ACC112 (cell line): ENCODE measurements around the gene FRS3.

ENCODE experiments used
- H2AFZ ChIP-seq: fragments of 200-600 bp; sonication (generic); one replicate; pipeline ENCODE4 v1.6.0; 2017; ENCODE audit warnings: antibody characterized with exemption, low read length; ENCODE audit not compliant: unreplicated experiment
- H3K27ac ChIP-seq: fragments of 200-600 bp; sonication (generic); 2 replicates; pipeline ENCODE4 v1.5.1; 2014; ENCODE audit warnings: low read depth, mild to moderate bottlenecking, antibody characterized with exemption, low read length, moderate library complexity
- H3K27me3 ChIP-seq: fragments of 200-600 bp; sonication (generic); 2 replicates; pipeline ENCODE4 v1.6.1; 2014; ENCODE audit warnings: mild to moderate bottlenecking, antibody characterized with exemption, low read length, moderate library complexity, mixed read lengths; ENCODE audit not compliant: insufficient read depth
- H3K36me3 ChIP-seq: fragments of 200-600 bp; sonication (generic); 2 replicates; pipeline ENCODE4 v1.6.1; 2016; ENCODE audit warnings: mild to moderate bottlenecking, antibody characterized with exemption, low read length, moderate library complexity, mixed read lengths; ENCODE audit not compliant: insufficient read depth
- H3K4me1 ChIP-seq: fragments of 200-600 bp; sonication (generic); one replicate; pipeline ENCODE4 v1.6.1; 2016; ENCODE audit warnings: low read length, mixed read lengths; ENCODE audit not compliant: insufficient read depth, unreplicated experiment, control insufficient read depth
- H3K4me3 ChIP-seq: fragments of 200-600 bp; sonication (generic); 2 replicates; pipeline ENCODE4 v1.5.1; 2014; ENCODE audit warnings: mild to moderate bottlenecking, low read depth, low read length
- H3K79me2 ChIP-seq: fragments of 200-600 bp; sonication (generic); one replicate; pipeline ENCODE4 v1.6.0; 2016; ENCODE audit warnings: low read length; ENCODE audit not compliant: control insufficient read depth, unreplicated experiment, insufficient read depth

The FRS3 gene

GRCh38 chr6:41779336-41779735, 364 bp downstream of the FRS3 start:
- H3K4me1 ChIP-seq: peaks cover 14% of the 10 kb centered on the region
- 0 out of 2 replicates have a peak, but pooled peaks cover 3% of the 10 kb centered on the region for H3K36me3 ChIP-seq
- no peak overlapping the region for H3K27ac ChIP-seq
- peak overlapping the region; percentile 86 for H2AFZ ChIP-seq
- peak overlapping the region; percentile 75 for H3K4me3 ChIP-seq
- H3K79me2 ChIP-seq: peaks cover 7% of the 10 kb centered on the region
- no peaks in the 10 kb centered on the region for H3K27me3 ChIP-seq

DNA sequence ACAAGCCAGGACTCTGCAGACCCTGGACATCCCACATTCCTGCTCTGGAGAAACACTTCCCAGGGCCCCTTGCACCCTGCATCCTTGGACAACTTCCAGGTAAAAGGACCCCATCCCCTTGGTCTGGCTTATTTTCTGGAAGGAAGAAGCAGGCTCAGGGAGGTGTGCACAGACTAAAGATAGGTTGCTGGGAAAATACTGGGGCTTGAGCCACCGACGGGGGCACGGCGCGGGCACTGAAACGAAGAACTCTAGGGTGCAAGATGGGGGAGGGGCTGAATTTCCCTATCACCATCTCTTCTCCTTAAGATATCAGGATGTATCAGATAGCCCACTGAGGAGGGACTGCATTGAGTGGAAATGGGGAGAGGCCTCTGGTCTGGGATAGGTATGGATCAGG, 805 bp downstream of the FRS3 start:
- 0 out of 2 replicates have a peak, but pooled peaks cover 3% of the 10 kb centered on the region for H3K36me3 ChIP-seq
- H3K27ac ChIP-seq: no peak overlapping the region
- no peaks in the 10 kb centered on the region for H3K27me3 ChIP-seq
- peak overlapping the region; percentile 86 for H2AFZ ChIP-seq
- H3K4me1 ChIP-seq: peaks cover 14% of the 10 kb centered on the region
- H3K4me3 ChIP-seq: peak overlapping the region; percentile 75
- peaks cover 7% of the 10 kb centered on the region for H3K79me2 ChIP-seq

DNA sequence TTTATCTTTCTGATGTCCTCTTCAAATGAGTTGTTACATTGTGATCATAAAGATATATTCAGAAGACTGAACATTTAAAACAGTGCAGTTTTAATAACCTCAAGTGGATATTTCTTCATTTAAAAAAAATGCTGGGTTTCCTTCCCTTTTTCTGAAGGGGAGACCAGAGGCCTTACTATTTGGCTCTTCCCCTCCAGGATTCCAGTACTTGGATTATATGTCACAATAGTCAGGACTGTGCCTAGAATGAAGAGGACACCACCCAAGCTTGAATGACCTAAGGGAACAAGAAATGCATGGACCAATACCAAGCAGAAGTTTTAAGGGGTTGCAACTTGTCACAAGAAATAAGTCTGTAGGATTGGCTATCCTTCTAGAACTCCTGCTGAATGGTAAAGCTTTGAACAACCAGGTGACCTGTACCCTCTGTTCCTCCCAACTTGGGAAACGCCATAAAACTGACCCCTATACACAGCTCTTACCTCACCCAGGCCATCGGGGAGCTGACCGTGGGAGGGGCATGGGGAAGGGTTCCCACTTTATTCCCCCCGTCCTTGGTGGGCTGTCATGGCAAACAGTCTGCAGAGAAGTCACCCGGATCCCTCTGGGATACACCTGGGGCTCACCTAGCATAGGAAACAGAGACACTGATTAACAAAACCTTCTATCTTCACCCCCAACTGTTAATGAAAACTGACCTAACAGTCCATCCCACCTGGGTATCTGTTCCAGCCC, 2.0 kb downstream of the FRS3 start:
- H3K27me3 ChIP-seq: no peaks in the 10 kb centered on the region
- peaks cover 14% of the 10 kb centered on the region for H3K4me1 ChIP-seq
- no peak overlapping the region for H2AFZ ChIP-seq
- H3K36me3 ChIP-seq: 0 out of 2 replicates have a peak, but pooled peaks cover 3% of the 10 kb centered on the region
- peaks cover 7% of the 10 kb centered on the region for H3K79me2 ChIP-seq
- no peak overlapping the region for H3K4me3 ChIP-seq
- H3K27ac ChIP-seq: no peak overlapping the region

DNA sequence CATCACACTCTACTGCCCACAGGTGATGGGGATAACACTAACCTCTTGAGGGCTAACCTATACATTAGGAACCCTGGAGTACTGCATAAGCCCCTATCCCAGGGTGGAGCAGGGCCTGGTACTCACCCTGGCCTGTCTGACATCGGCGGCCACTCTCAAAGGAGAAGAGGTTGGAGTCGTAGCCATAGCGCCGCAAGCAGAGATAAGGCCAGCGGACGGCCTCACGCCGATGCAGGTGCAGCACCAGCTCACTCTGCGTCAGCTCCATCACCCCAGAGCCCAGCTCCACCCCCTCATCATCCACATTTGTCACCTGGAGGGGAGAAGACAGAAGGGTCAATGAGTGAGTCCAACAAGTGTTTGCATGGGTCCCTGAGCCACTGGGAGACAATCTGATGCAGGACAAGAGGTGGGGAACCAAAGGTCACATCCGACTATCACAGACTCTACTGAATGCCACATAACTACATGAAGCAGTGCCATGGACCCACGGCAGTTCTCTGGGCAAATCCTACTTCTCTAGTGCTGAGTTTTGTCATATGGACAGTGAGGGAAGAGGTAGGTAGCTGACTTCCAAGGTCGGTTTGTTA, 4.3 kb downstream of the FRS3 start:
- peaks cover 7% of the 10 kb centered on the region for H3K79me2 ChIP-seq
- 0 out of 2 replicates have a peak, but pooled peaks cover 3% of the 10 kb centered on the region for H3K36me3 ChIP-seq
- H3K4me3 ChIP-seq: no peak overlapping the region
- H3K4me1 ChIP-seq: peaks cover 7% of the 10 kb centered on the region
- no peak overlapping the region for H2AFZ ChIP-seq
- H3K27me3 ChIP-seq: no peaks in the 10 kb centered on the region
- H3K27ac ChIP-seq: no peak overlapping the region

DNA sequence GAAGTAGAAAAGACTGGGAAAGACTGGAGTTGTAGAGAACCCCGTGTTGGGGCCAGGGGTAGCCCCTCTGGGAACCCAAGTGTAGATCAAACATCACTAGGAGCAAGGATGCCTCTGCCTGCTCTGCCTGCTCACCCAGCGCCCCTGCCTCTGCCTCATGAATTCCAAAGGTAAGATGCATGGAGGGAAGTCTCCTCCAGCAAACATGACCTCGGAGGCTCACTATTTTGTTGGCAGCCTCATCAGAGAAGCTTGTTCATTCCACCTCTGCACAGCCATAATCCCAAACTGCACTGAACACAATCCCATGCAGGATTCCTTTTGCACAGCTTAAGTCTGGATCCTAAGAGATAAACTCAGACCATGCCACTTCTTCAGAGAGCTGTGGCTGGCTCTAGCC, 4.9 kb downstream of the FRS3 start:
- Histone ChIP-seq H2AFZ (no peak overlapping the region), H3K4me3 (no peak overlapping the region), H3K79me2 (peaks cover 7% of the 10 kb centered on the region), H3K36me3 (0 out of 2 replicates have a peak, but pooled peaks cover 3% of the 10 kb centered on the region), H3K27ac (no peak overlapping the region), H3K4me1 (peaks cover 7% of the 10 kb centered on the region), H3K27me3 (no peaks in the 10 kb centered on the region)

DNA sequence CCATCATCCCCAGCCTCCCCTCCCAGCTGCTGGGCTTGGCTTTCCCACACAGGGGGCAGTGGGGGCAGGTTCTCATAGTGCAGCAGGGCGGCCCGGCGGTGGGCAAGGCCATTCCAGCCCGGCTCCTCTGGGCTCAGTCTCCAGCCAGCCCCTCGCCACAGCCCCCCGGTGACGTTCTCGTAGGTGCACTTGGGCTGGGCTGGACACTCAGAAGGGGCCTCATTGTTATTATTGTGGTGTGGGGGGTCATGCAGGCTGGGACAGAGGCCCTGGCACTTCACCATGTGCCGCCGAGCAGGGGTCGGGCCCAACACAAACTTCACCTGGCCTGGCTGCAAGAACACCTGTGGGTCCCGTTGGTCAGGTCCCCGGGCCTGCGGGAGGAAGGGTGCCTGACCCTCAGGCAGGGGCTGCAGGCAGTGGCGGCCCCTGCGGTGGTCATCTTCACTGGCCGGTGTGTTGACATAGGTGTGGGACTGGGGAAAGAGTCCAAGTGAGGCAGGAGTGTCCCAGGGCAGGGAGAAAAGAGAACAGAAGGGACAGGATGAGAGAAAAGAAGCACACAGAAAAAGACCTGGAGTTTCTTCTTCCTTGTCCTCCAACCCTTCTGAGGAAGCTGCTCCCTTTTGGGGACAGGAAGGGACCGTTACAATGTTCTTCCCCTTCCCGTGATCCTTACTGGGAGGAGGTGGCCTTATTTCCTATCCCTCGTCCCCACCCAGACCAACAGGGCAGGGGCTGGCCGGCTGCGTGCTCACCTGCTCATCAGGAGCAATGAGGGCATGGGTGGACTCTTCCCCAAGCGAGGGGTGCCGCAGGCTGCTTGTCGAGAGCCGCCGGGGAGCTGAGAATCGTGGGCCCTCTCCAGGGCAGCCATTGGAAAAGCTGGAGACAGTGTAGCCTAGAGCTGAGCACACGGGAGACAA, 8.4 kb downstream of the FRS3 start:
- Histone ChIP-seq H3K4me3 (no peak overlapping the region), H3K27ac (no peak overlapping the region), H3K79me2 (no peaks in the 10 kb centered on the region)

GRCh38 chr6:41770381-41771057, 9.2 kb downstream of the FRS3 start:
- no peak overlapping the region for H3K27ac ChIP-seq
- no peak overlapping the region for H3K4me3 ChIP-seq
- H3K36me3 ChIP-seq: no peaks in the 10 kb centered on the region
- no peaks in the 10 kb centered on the region for H3K27me3 ChIP-seq
- H3K4me1 ChIP-seq: no peaks in the 10 kb centered on the region
- H3K79me2 ChIP-seq: no peaks in the 10 kb centered on the region
- H2AFZ ChIP-seq: no peak overlapping the region

More for the DNA sequence above, 8.4 kb downstream of the FRS3 start:
- no peaks in the 10 kb centered on the region for H3K36me3 ChIP-seq
- no peaks in the 10 kb centered on the region for H3K4me1 ChIP-seq
- no peaks in the 10 kb centered on the region for H3K27me3 ChIP-seq
- H2AFZ ChIP-seq: no peak overlapping the region

DNA sequence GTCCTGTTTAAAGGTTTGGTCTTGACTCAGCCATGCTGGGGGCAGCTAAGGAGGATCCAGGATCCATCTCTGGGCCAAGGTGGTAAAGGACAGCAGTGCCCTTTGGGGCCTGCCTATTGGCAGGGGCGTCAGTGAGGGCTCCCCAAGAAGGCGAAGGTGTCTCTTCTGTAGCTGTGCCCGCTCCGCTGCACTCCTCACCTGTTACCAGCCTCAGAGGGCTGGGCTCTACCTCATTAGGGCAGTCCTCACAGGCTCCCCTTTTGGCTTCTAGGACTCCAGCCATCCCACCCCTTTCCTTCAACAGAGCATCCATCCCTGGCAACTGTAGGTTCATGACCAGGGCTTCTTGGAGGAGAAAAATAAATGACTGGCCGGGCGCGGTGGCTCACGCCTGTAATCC, 10.3 kb downstream of the FRS3 start:
- Histone ChIP-seq H3K36me3 (no peaks in the 10 kb centered on the region), H3K27ac (no peak overlapping the region), H3K27me3 (no peaks in the 10 kb centered on the region), H3K4me3 (no peak overlapping the region), H3K79me2 (no peaks in the 10 kb centered on the region), H2AFZ (no peak overlapping the region), H3K4me1 (no peaks in the 10 kb centered on the region)

DNA sequence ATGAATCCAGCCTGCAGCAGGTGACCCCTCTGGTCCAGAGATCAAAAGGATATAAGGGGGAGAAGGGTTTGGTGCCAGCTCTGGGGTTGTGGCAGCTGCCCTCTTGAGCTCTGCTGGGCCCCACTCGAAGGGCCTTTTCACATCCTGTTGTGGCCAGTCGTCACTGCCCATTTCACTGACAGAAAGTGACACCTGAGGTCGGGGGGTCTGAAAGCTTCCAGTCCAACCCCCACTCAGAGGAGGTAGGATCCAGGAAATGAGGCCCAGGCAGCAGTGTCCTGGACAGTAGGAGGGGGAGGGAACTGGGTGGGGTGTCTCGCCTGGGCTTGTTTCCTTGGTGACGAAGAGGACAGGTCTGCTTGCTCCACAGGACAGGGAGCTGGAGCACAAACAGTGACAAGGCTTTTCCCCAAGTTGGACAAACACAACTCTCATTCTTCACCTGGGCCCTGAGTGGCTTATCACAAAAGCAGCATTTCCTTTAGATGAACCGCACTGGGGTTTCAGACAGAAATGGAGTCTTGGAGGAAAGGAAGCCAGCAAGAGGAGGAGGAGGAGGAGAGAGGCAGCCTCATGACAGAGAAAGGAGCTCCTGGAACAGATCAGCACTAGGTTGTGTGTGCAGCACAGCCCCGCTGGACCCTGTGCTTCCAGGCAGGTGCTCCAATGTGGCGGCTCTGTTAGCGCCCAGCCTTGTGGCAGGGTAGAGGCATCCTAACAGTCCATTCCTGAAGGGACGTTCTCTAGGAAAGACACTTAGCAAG, 11.0 kb downstream of the FRS3 start:
- Histone ChIP-seq H3K4me1 (no peaks in the 10 kb centered on the region), H2AFZ (no peak overlapping the region), H3K79me2 (no peaks in the 10 kb centered on the region), H3K4me3 (no peak overlapping the region), H3K36me3 (no peaks in the 10 kb centered on the region), H3K27me3 (no peaks in the 10 kb centered on the region), H3K27ac (no peak overlapping the region)
